ENCODE results near the gene DNAH5. TPM values are rescaled to one million over a fixed set of nuclear protein-coding genes. Genes with fewer than 3 reads are reported as not detected.

DNAH5 gene
- total and polyA plus RNA-seq, 2 of the 8 experiments (the other 6 are each of a cell fraction or from before 2014, with no cell fraction given): 0.30 to 0.73 TPM

DNA sequence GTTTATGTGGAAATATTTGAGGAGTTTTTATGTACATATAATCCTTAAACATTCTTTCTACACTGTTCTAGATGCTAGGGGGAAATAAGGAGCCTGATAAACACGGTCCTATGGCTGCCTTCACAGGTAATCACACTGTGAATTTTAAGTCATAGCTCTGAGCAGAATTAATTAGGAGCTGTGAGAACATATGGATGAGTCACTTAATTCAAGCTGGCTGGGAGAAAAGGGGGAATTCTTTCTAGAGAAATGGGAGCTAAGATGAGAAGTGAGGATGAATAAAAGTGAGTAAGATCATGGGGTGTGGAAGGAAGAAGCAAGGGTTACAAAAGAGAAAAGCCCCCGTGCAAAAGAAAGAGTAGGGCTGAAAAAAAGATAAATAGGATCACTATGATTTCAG is 290.8 kb downstream of the DNAH5 start:
- no peaks in the 10 kb centered on the region for H3K27me3 ChIP-seq (replicated peaks in 1 of 4; ENCODE audit: control insufficient read depth in 3 of 4, extremely low read depth in 1 of 4, insufficient read depth in 3 of 4, low read length in 3 of 4)
- H3K4me1 ChIP-seq (replicated peaks in 1 of 4; ENCODE audit: control insufficient read depth in 3 of 4, insufficient read depth in 4 of 4, low read length in 3 of 4): no peaks in the 10 kb centered on the region
- CTCF ChIA-PET (ENCODE audit: partially characterized antibody): no interaction called here
- no peak overlapping the region for H2BK20ac ChIP-seq (ENCODE audit: low read length)
- no peak overlapping the region for H2AK5ac ChIP-seq (ENCODE audit: low read depth, low read length)
- TF ChIP-seq E2F6 (IDR thresholded peaks at IDR 0.05) (no peak), TEAD4 (IDR thresholded peaks at IDR 0.05; ENCODE audit: low read depth, low read length) (no peak), HDAC2 (IDR thresholded peaks at IDR 0.05; ENCODE audit: borderline replicate concordance in 1 of 2, low read depth in 2 of 2, low read length in 2 of 2) (no peak), BRCA1 (IDR thresholded peaks at IDR 0.05; ENCODE audit: low read depth, low read length) (no peak), BCL11A (IDR thresholded peaks at IDR 0.05; ENCODE audit: low read depth in 2 of 2, low read length in 2 of 2) (no peak), EZH2 (IDR thresholded peaks at IDR 0.05; ENCODE audit: low read depth, low read length, severe bottlenecking) (no peak), RFX5 (IDR thresholded peaks at IDR 0.05; ENCODE audit: borderline replicate concordance, low read depth, low read length) (no peak), NRF1 (IDR thresholded peaks at IDR 0.05; ENCODE audit: low read depth, low read length) (no peak), SUZ12 (IDR thresholded peaks at IDR 0.05; ENCODE audit: low read length) (no peak), ZNF274 (IDR thresholded peaks at IDR 0.05; ENCODE audit: borderline replicate concordance, extremely low read depth, low read length) (no peak), TBP (IDR thresholded peaks at IDR 0.05; ENCODE audit: low read depth, low read length) (no peak)
- no peak overlapping the region for H2AFZ ChIP-seq (ENCODE audit: low read length)
- DNase-seq (ENCODE audit: low read depth in 1 of 2, low spot score in 2 of 2) (no peak), FAIRE-seq (no peak)
- POLR2A ChIA-PET (ENCODE audit: partially characterized antibody): no interaction called here
- peaks cover 0 to 4% of the 10 kb centered on the region in 2 experiments; a peak in 1 of 4 replicates for H3K9me3 ChIP-seq (ENCODE audit: insufficient read depth in 2 of 2, low read depth in 1 of 2, low read length in 1 of 2)
- H3K27ac ChIP-seq (ENCODE audit: low read depth, low read length): no peak overlapping the region
- H3K79me1 ChIP-seq (ENCODE audit: low read depth, low read length): no peaks in the 10 kb centered on the region
- no peak overlapping the region for H3K18ac ChIP-seq (ENCODE audit: extremely low read depth, low read length)
- no peak overlapping the region for H3K9ac ChIP-seq (replicated peaks in 1 of 4; ENCODE audit: extremely low read depth in 1 of 4, low read depth in 3 of 4, low read length in 3 of 4)
- H3K4me2 ChIP-seq (ENCODE audit: insufficient read depth in 1 of 2, low read depth in 2 of 2, low read length in 2 of 2): no peak overlapping the region
- no peak overlapping the region for H4K8ac ChIP-seq (ENCODE audit: extremely low read depth, insufficient read depth, low read length)
- H4K91ac ChIP-seq (replicated peaks; ENCODE audit: insufficient read length, low read length): no peak overlapping the region
- no peaks in the 10 kb centered on the region for H4K20me1 ChIP-seq (replicated peaks in 1 of 2; ENCODE audit: control insufficient read depth in 1 of 2, insufficient read depth in 2 of 2, low read length in 2 of 2)
- H3K56ac ChIP-seq (replicated peaks; ENCODE audit: insufficient read length, low read depth, low read length): no peak overlapping the region
- H3K14ac ChIP-seq (ENCODE audit: insufficient read length): no peak overlapping the region
- H2BK12ac ChIP-seq (ENCODE audit: low read depth, low read length): no peak overlapping the region
- no peaks in the 10 kb centered on the region for H3K79me2 ChIP-seq (ENCODE audit: control insufficient read depth in 1 of 2, insufficient read depth in 2 of 2, low read length in 2 of 2)
- H2BK15ac ChIP-seq (ENCODE audit: low read length): no peak overlapping the region
- H3K4me3 ChIP-seq (ENCODE audit: extremely low read depth in 1 of 4, insufficient read depth in 2 of 4, low read depth in 3 of 4, low read length in 4 of 4): no peak overlapping the region
- H2BK120ac ChIP-seq (replicated peaks; ENCODE audit: low read depth, low read length): no peak overlapping the region
- no peaks in the 10 kb centered on the region for H3K36me3 ChIP-seq (ENCODE audit: control insufficient read depth in 2 of 4, insufficient read depth in 4 of 4, low read length in 3 of 4)
- no peak overlapping the region for H4K5ac ChIP-seq (ENCODE audit: insufficient read length, low read depth, low read length)
- H3K23me2 ChIP-seq (ENCODE audit: low read depth, low read length): peaks cover 2% of the 10 kb centered on the region; the same call in 1 of the 2 replicates
- H3K4ac ChIP-seq (replicated peaks; ENCODE audit: insufficient read length, low read depth, low read length): no peak overlapping the region
- H3K23ac ChIP-seq (ENCODE audit: insufficient read length): no peak overlapping the region
- H2BK5ac ChIP-seq (ENCODE audit: low read depth, low read length): no peak overlapping the region
- WGBS, 2 experiments (ENCODE audit: extremely low coverage in 1 of 2, insufficient coverage in 1 of 2, insufficient read length in 1 of 2, insufficient replicate concordance in 2 of 2, low coverage in 1 of 2, low lambda C conversion rate in 2 of 2, missing lambda C conversion rate in 1 of 2): 94% methylated on average over 2 of the region's 2 CpGs; no CpG with 5 or more reads in 1 of the 2 experiments

Measured in H1 (cell line).